B cell (primary cell): ENCODE measurements around the gene IMMP2L. TPM values are rescaled to one million over a fixed set of nuclear protein-coding genes. Genes with fewer than 3 reads are reported as not detected.

Experiments
- ATAC-seq: fragments of 200-7000 bp; cut with Tn5 transposase; one replicate; pipeline ENCODE4 v1.10.0; 2021; ENCODE audit warnings: low read depth, mild to moderate bottlenecking, moderate number of reproducible peaks, moderate library complexity
- CTCF ChIA-PET: fragments of 350-600 bp; sonication (Branson Sonifier 250); formaldehyde crosslinking; loops from one replicate; lab custom pipeline; 2021; ENCODE audit warnings: antibody characterized with exemption, inconsistent platforms; lab: Charles Lee
- POLR2A ChIA-PET: fragments of 350-600 bp; sonication (Branson Sonifier 250); formaldehyde crosslinking; loops from one replicate; lab custom pipeline; 2021; ENCODE audit warnings: antibody characterized with exemption; lab: Charles Lee
- DNase-seq: peaks from one replicate; pipeline ENCODE4 v3.0.0; 2013
- H2AFZ ChIP-seq: 2 replicates; pipeline ENCODE4 v1.6.1; 2012; ENCODE audit warnings: mild to moderate bottlenecking, low read depth, low read length; ENCODE audit not compliant: insufficient read depth, poor library complexity, severe bottlenecking
- H3K27ac ChIP-seq, 2 donors: 1 replicate in 1 of 2; 2 replicates in 1 of 2; pipeline ENCODE4 v1.5.1; 2012 to 2013; ENCODE audit warnings: low read length in 2 of 2, mild to moderate bottlenecking in 2 of 2, moderate library complexity in 1 of 2
- H3K27me3 ChIP-seq, 4 experiments: fragments of 200-600 bp in 1 of 4; sonication (generic) in 1 of 4; replicated peaks in 1 of 4; 1 replicate in 2 of 4; 2 replicates in 2 of 4; pipeline versions ENCODE4 v1.6.1 to v1.7.0; 2013 to 2016; ENCODE audit warnings: low read length in 3 of 4, mild to moderate bottlenecking in 2 of 4, mixed read lengths in 1 of 4, moderate library complexity in 1 of 4; ENCODE audit not compliant: insufficient read depth in 4 of 4, control insufficient read depth in 3 of 4; ENCODE audit errors: control extremely low read depth in 1 of 4
- H3K36me3 ChIP-seq, 2 experiments: replicated peaks in 1 of 2; 1 replicate in 1 of 2; 2 replicates in 1 of 2; pipeline versions ENCODE4 v1.6.1 to v1.7.1; 2013; ENCODE audit warnings: low read length in 1 of 2; ENCODE audit not compliant: insufficient read depth in 2 of 2, control insufficient read depth in 1 of 2; ENCODE audit errors: control extremely low read depth in 1 of 2, extremely low read depth in 1 of 2
- H3K4me1 ChIP-seq, 2 donors: fragments of 200-600 bp in 1 of 2; sonication (generic) in 1 of 2; 1 replicate in 1 of 2; 2 replicates in 1 of 2; pipeline versions ENCODE4 v1.5.1 to v1.6.1; 2013 to 2017; ENCODE audit warnings: low read length in 2 of 2; ENCODE audit not compliant: control insufficient read depth in 2 of 2, insufficient read depth in 2 of 2
- H3K4me2 ChIP-seq: replicated peaks from 2 replicates; pipeline ENCODE3; 2012; ENCODE audit warnings: mild to moderate bottlenecking, low read depth, low read length; ENCODE audit not compliant: poor library complexity, severe bottlenecking
- H3K4me3 ChIP-seq, 5 experiments: fragments of 200-600 bp in 1 of 5; sonication (generic) in 1 of 5; 1 replicate in 3 of 5; 2 replicates in 2 of 5; pipeline versions ENCODE4 v1.5.1 to v1.7.0; 2011 to 2016; ENCODE audit warnings: low read length in 4 of 5, mild to moderate bottlenecking in 4 of 5, low read depth in 2 of 5, control low read depth in 1 of 5, moderate library complexity in 1 of 5; ENCODE audit not compliant: insufficient read depth in 1 of 5; ENCODE audit errors: control extremely low read depth in 1 of 5, extremely low read depth in 1 of 5
- H3K79me2 ChIP-seq: fragments of 200-600 bp; sonication (generic); one replicate; pipeline ENCODE4 v1.6.0; 2016; ENCODE audit warnings: low read length; ENCODE audit not compliant: control insufficient read depth, insufficient read depth
- H3K9ac ChIP-seq: fragments of 200-600 bp; sonication (generic); 2 replicates; pipeline ENCODE4 v1.6.1; 2017; ENCODE audit warnings: mild to moderate bottlenecking, low read length, moderate library complexity
- H3K9me3 ChIP-seq, 3 donors: one replicate each; pipeline versions ENCODE4 v1.6.1 to v1.7.1; 2013; ENCODE audit warnings: low read length in 2 of 3; ENCODE audit not compliant: control insufficient read depth in 2 of 3, insufficient read depth in 1 of 3; ENCODE audit errors: control extremely low read depth in 1 of 3
- H4K20me1 ChIP-seq: 2 replicates; pipeline ENCODE4 v1.6.0; 2012; ENCODE audit warnings: mild to moderate bottlenecking, low read length; ENCODE audit not compliant: insufficient read depth, control insufficient read depth, poor library complexity, severe bottlenecking
- H3K27ac Mint-ChIP-seq: one replicate; pipeline ENCODE4 v1.8.0; 2021; ENCODE audit warnings: mixed read lengths
- H3K27me3 Mint-ChIP-seq: one replicate; pipeline ENCODE4 v1.8.0; 2021; ENCODE audit warnings: mixed read lengths
- H3K4me1 Mint-ChIP-seq: one replicate; pipeline ENCODE4 v1.8.0; 2021; ENCODE audit warnings: mixed read lengths
- H3K4me3 Mint-ChIP-seq: one replicate; pipeline ENCODE4 v1.8.0; 2021; ENCODE audit warnings: mixed read lengths
- H3K9me3 Mint-ChIP-seq: one replicate; pipeline ENCODE4 v1.8.0; 2022; ENCODE audit warnings: mixed read lengths; ENCODE audit not compliant: insufficient read depth
- CTCF ChIP-seq: fragments of 200-600 bp; IDR thresholded peaks from one replicate; pipeline ENCODE4 v1.8.0; 2022; ENCODE audit warnings: antibody characterized with exemption, mild to moderate bottlenecking
- EZH2 ChIP-seq: IDR thresholded peaks from 2 replicates; pipeline ENCODE4 v1.6.1; 2012; ENCODE audit warnings: borderline replicate concordance, low read depth, mild to moderate bottlenecking, moderate library complexity, low read length; ENCODE audit not compliant: insufficient read depth, poor library complexity, severe bottlenecking
- WGBS: methylation state at CpG from one replicate; pipeline ENCODE4 v1.1.5; 2013; ENCODE audit warnings: missing lambda C conversion rate; ENCODE audit not compliant: insufficient coverage; 5-methylcytosine and 5-hydroxymethylcytosine counted together
- intact Hi-C: fragments of 100-400 bp; cut with micrococcal nuclease; formaldehyde crosslinking; loops from one replicate; pipeline ENCODE4 v1.10.0; 2022
- polyA plus RNA-seq: library from polyadenylated mRNA; depleted of rRNA; stranded (reverse); fragments of >200 nt; gene quantifications from 2 replicates; pipeline ENCODE4 v1.2.3, GENCODE V29; 2012
- total RNA-seq, 2 donors: library from RNA; stranded (reverse); fragments of 120-200 nt in 1 of 2; gene quantifications; 1 replicate in 1 of 2; 2 replicates in 1 of 2; pipeline versions ENCODE4 v1.2.3 to v1.2.4, GENCODE V29; 2013 to 2022

IMMP2L gene
- total and polyA plus RNA-seq, 2 donors (not counting 1 experiment from before 2014, with no cell fraction given) = 3.8 to 34.2 TPM

GRCh38 chr7:111588065-111588433, 25.8 kb upstream of the IMMP2L start:
- POLR2A ChIA-PET = no interaction called here

GRCh38 chr7:111587410-111588064, 25.2 kb upstream of the IMMP2L start:
- no peak overlapping the region for H3K27ac Mint-ChIP-seq
- no peaks in the 10 kb centered on the region for H3K79me2 ChIP-seq
- no peaks in the 10 kb centered on the region for H3K36me3 ChIP-seq
- TF ChIP-seq EZH2 (no peak), CTCF (no peak)
- H3K4me3 Mint-ChIP-seq = no peak overlapping the region
- no peaks in the 10 kb centered on the region for H3K27me3 ChIP-seq
- no peak overlapping the region for H3K27ac ChIP-seq
- no peaks in the 10 kb centered on the region for H3K9me3 Mint-ChIP-seq
- H3K4me2 ChIP-seq = no peak overlapping the region
- DNase-seq (no peak), ATAC-seq (no peak)
- no peaks in the 10 kb centered on the region for H4K20me1 ChIP-seq
- POLR2A ChIA-PET = no interaction called here
- no peak overlapping the region for H3K9ac ChIP-seq
- H2AFZ ChIP-seq = no peak overlapping the region
- no peak overlapping the region for H3K4me3 ChIP-seq
- CTCF ChIA-PET = no interaction called here
- no peaks in the 10 kb centered on the region for H3K4me1 ChIP-seq
- H3K4me1 Mint-ChIP-seq = no peaks in the 10 kb centered on the region
- intact Hi-C loops = no loop called here
- no CpG with 5 or more reads among the region's 10 CpGs for WGBS
- H3K9me3 ChIP-seq = no peaks in the 10 kb centered on the region
- peaks cover 13% of the 10 kb centered on the region for H3K27me3 Mint-ChIP-seq

More at GRCh38 chr7:111588065-111588433, 25.8 kb upstream of the IMMP2L start:
- H3K9me3 ChIP-seq = no peaks in the 10 kb centered on the region
- H3K79me2 ChIP-seq = no peaks in the 10 kb centered on the region
- H3K27ac ChIP-seq = no peak overlapping the region
- no peak overlapping the region for H2AFZ ChIP-seq
- no peaks in the 10 kb centered on the region for H3K4me1 Mint-ChIP-seq
- ATAC-seq (no peak), DNase-seq (no peak)
- no peaks in the 10 kb centered on the region for H4K20me1 ChIP-seq
- H3K27ac Mint-ChIP-seq = no peak overlapping the region
- H3K36me3 ChIP-seq = no peaks in the 10 kb centered on the region
- H3K27me3 Mint-ChIP-seq = peaks cover 13% of the 10 kb centered on the region
- no peaks in the 10 kb centered on the region for H3K27me3 ChIP-seq
- H3K4me1 ChIP-seq = no peaks in the 10 kb centered on the region
- intact Hi-C loops = no loop called here
- CTCF ChIA-PET = no interaction called here
- no peak overlapping the region for H3K4me3 Mint-ChIP-seq
- H3K9ac ChIP-seq = no peak overlapping the region
- H3K4me2 ChIP-seq = no peak overlapping the region
- no peak overlapping the region for H3K4me3 ChIP-seq
- 85% methylated on average over 3 of the region's 3 CpGs for WGBS
- H3K9me3 Mint-ChIP-seq = no peaks in the 10 kb centered on the region
- no peak for TF ChIP-seq CTCF
- TF ChIP-seq EZH2 = no peak
